AML-193 (cell line): ENCODE measurements around the gene TTBK1.
"Not testable (repeated sequence)": the region's sequence is repeated elsewhere in the genome, so short reads cannot be mapped to it uniquely, and the experiment has no call there.

ENCODE experiments used
- DNase-seq, 2 experiments: peaks; one replicate each; lab custom pipeline; 2025; lab: John Stamatoyannopoulos, UW

Gene TTBK1

DNA sequence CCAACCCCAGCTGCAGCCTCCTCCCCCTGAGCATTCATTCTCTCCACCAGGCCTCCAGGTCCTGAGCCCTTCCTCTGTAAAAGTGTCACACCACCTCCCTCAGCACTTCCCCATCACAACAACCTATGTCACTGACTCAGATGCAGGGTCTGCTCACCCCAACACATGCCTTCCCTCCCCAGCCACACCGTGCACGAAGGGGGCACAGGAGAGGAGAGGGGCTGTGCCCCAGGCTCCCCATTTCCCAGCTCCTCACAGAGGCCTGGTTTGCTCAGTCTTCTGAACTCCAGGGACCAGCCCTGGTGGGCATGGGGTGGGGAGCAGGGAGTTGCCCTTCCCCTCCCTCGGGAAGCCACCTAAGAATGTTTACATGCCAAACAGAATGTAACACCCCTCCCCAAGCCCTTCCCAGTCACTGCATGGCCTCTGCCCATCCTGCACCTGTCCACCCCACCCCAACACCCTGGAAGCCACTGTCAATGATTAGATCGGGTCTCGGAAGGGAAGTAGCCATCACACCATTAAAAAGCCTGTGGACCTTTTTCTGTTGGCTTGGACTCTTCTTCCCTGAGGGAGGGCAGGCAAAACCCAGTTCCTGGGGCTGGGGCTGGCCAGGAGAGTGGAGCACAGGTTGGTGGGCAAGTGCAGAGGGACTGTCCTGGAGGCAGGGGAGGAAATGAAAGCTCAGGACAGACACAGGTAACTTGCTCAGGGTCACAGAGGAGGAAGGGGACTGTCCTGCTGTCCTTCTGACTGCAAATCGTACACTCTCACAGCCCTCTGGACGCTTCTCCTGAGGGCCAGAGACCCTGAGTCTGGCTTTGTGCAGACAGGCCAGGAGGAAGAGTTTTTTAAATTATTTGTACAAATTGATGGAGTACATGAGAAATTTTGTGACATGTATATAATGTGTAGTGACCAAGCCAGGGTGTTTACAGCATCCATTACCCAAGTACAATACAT lies 44.7 kb downstream of the TTBK1 start:
- DNase-seq: no peak

GRCh38 chr6:43290339-43290904 lies 47.1 kb downstream of the TTBK1 start:
- no peak for DNase-seq

DNA sequence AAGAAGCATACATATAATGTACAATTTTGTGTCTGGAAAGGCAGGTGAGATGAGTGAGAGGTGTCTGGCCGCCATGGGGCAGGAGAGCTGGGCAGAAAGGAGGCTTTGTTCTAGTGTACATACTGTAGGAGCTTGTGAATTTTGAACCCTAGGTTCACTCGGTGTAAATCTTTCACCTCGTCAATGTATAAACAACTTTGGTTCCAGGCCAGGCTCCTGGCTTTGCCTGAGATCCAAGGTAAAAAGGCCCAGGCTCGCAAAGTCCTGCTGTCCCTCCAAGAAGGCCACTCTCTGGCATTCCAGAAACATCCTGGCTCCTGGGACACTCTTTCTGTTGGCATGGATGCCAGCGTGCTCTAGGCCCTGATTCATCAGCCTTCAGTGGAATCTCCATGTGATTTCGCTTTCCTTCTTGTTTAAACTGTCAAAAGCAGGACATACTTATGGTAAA lies 47.6 kb downstream of the TTBK1 start:
- no peak for DNase-seq

DNA sequence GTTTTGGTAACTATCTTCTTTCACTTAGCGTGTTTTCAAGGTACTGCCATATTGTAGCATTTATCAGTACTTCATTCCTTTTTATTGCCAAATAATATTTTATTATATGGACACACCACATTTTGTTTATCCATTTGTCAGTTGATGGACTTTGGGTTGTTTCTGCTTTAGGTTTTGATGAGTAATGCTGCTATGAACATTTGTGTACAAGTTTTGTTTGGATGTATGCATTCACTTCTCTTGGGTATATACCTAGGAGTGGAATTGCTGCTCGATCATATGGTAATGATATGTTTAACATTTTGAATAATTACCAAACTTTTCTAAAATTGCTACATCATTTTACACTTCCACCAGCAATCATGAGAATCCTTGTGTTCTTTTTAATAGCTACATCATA lies 48.4 kb downstream of the TTBK1 start:
- no peak for DNase-seq

DNA sequence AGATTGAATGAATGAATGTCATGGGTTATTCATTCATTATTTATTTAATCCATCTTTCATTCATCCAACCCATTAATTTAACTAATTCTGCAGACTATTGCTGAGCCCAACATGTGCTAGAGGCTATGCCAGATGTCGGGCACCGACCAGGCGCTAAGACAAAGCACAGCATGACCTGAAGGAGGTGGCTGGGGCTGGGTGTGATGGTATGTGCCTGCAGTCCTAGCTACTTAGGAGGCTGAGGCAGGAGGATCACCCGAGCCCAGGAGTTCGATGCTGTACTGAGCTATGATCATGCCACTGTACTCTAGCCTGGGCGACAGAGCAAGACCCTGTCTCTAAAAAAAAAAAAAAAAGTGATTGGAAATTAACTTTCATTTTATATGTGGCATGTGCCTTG lies 49.1 kb downstream of the TTBK1 start:
- no peak for DNase-seq

DNA sequence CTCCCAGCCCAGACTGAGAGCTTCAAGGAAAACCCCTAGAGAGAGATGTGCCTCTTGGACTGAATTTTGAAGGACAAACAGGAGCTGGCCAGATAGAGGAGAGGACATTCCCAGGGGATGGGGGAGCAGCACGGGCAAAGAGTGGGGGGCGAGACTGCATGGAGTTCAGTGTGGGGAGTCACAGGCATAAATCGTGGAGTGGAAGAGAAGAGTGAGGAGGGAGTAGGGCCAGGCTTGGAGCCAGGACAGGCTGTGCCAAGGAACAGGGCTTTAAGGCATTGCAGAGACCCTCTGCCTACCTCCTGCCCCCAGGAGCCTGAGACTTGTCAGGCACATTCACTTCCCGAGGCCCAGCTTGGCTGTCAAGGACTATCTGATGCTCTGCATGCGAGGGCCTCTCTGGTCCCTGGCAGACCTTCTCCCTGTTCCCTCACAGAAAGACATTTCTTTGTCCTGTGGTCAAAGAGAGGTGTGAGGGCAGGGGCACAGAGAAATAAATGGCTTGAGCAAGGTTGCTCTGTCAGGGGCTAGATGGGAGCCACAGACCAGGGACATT lies 49.6 kb downstream of the TTBK1 start:
- no peak for DNase-seq

- no peak for DNase-seq
Measured at GRCh38 chr6:43293698-43294097, 50.4 kb downstream of the TTBK1 start.

DNA sequence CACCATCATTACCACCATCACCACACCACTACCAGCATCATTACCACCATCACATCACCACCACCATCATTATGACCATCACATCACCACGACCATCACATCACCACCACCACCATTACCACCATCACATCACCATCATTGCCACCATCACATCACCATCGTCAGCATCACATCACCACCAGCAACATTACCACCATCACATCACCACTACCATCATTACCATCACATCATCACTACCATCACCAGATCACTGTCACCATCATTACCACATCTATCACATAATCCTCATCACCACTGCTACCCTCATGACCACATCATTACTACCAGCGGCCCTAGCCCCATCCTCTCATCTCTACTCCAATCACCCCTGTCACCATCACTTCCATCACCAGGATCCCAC lies 51.3 kb downstream of the TTBK1 start:
- no peak for DNase-seq

- DNase-seq: no peak
Measured at GRCh38 chr6:43295456-43295855, 52.2 kb downstream of the TTBK1 start.

GRCh38 chr6:43296780-43297497 lies 53.7 kb downstream of the TTBK1 start:
- DNase-seq: no peak

DNA sequence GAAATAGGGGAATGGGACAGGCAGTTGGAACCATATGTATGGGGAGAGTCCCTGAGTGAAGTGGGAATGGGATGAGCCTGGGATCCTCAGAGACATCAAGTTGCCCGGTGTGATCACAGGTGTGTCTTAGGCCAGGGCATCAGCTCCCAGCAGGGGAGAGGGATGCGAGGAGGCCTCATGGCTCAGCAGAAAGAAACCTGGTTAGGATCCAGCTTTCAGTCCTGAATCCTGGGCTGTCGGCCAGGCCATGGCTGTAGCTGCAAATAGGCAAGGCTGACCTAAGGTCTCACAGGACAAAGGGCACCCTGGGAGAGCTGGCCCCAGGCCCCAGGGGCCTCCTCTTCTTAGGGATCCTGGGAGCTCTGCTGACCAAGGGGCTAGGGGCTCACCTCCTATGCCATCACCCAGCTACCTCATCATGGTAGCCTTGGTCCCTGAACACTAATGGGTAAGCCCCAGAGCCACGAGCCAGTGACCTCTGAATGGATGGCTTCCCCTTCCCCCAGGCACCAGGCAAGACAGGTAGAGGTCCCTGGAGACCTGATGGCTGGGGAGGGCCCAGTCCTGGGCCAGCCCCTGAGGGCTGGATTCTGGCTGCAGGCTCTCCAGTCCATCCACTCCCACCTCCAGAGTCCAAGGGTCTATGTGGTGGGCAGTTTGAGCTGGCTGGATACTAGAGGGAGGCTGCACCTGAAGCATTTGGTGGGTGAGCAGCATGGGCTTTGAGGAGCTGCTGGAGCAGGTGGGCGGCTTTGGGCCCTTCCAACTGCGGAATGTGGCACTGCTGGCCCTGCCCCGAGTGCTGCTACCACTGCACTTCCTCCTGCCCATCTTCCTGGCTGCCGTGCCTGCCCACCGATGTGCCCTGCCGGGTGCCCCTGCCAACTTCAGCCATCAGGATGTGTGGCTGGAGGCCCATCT lies 54.6 kb downstream of the TTBK1 start, which contains the start of gene SLC22A7:
Gene SLC22A7, plus strand, starts transcription at position 617 of the 921 bp plus-strand sequence. Its CDS starts 99 bp downstream, at position 716.
- DNase-seq: no peak

DNA sequence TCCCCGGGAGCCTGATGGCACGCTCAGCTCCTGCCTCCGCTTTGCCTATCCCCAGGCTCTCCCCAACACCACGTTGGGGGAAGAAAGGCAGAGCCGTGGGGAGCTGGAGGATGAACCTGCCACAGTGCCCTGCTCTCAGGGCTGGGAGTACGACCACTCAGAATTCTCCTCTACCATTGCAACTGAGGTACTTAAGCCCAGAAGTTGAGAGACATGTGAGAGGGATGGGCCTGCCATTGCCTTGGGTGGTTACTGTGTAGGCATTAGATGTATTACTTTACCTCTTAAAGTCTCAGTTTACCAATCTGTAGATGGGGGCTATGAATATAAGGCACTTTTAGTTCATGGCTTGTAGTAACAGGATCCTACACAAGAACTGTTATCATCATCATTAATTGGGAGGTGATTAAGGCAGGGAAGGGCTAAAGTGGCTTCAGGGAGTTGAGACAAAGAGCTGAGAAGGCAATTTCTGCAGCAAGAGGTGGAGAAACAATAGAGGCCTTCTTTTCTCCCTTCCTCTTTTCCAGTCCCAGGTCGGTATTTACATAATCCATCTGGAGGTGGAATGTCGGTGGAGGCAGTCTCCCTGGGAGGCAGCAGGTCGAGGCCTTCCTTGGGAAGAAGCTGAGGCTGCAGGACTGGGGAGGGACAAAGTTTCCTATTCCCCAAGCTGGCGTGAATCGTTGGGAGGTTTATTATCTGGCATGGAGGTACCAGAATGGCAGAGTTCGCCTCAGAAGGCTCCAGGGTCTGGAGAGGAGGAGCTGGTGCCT lies 55.5 kb downstream of the TTBK1 start:
- no peak for DNase-seq

GRCh38 chr6:43299338-43300293 lies 56.3 kb downstream of the TTBK1 start:
- DNase-seq: no peak

- DNase-seq: no peak
Measured at GRCh38 chr6:43301081-43301870, 58.0 kb downstream of the TTBK1 start.

DNA sequence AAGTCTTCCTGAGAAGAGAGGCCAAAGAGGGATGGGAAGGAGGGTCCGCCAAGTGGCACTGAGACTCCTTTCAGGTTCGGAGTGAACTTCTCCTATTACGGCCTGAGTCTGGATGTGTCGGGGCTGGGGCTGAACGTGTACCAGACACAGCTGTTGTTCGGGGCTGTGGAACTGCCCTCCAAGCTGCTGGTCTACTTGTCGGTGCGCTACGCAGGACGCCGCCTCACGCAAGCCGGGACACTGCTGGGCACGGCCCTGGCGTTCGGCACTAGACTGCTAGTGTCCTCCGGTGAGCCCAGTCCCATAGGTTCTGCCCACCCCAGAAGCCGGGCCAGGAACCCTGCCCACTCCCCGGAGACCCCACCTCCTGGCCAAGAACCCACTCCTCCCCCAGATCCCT lies 58.8 kb downstream of the TTBK1 start:
- DNase-seq: no peak

GRCh38 chr6:43303006-43303405 lies 59.7 kb downstream of the TTBK1 start:
- not testable (repeated sequence) for DNase-seq

DNA sequence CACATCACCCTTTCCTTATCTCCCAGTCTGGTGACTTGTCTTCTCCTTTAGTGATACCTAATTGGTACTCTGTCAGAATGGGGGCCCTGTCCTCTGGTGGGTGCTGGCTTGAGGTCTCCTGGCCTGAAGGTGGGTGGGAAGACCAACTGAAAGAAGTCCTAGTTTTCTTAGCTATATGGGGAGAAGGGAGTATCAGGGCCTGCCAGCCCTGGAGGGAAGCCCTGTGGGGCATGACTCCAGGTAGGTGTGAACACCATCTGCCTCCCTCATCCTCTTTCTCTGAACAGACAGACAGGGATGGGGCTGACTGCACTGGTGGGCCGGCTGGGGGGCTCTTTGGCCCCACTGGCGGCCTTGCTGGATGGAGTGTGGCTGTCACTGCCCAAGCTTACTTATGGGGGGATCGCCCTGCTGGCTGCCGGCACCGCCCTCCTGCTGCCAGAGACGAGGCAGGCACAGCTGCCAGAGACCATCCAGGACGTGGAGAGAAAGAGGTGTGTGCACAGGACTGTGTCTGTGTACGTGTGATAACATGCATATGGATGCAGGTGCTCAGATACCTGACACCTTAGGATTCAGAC lies 60.6 kb downstream of the TTBK1 start:
- no peak for DNase-seq

DNA sequence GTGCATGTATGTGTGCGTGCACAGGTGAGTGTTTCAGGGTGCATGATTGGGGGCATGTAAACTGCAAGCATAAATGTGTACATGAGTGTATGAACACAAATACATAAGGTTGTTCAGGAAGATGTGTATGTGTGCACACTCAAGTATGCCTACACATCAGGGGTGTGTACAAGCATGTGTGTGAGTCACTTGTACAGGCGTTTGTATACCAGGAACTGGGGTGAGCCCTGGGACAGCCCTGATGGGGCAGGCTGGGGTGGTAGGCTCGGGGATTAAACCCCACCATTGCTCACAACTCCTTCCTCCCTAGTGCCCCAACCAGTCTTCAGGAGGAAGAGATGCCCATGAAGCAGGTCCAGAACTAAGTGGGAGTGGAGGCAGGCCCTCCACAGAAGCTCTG lies 61.1 kb downstream of the TTBK1 start:
- no peak for DNase-seq
